AG09309 (cell line): ENCODE data around the gene PRSS56.

Source experiments
- DNase-seq: peaks from one replicate; pipeline ENCODE4 v3.0.0-alpha.2; 2010; ENCODE audit warnings: low read depth
- H3K4me3 ChIP-seq: 2 replicates; pipeline ENCODE4 v1.5.1; 2011; ENCODE audit warnings: mild to moderate bottlenecking, low read depth, low read length, moderate library complexity; ENCODE audit not compliant: control insufficient read depth
- TF ChIP-seq, protein P1 (sequence below): IDR thresholded peaks from 2 replicates; pipeline ENCODE4 v1.5.1; 2011; ENCODE audit warnings: mild to moderate bottlenecking, low read depth, low read length, inconsistent platforms; ENCODE audit not compliant: insufficient read depth, control insufficient read depth; ENCODE audit errors: missing control alignments

PRSS56 gene

DNA sequence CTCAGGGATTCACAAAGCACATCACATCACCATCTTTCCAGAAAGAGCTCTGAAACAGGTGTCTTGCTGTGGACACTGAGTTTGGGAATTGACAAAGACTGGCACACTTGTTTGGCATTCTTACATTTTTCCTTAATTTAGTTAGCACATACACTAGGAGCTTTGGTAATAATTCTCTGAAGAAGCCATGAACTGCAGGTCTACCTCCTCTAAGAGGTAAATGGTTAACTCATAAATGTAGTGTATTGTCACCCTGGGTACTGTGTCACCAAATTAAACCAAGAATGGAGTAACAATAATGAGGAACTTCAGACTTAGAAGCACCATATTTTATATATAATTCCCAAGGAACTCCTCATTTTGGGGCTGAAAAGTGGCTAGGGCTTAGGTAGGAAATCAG lies 52.9 kb downstream of the PRSS56 start:
- TF ChIP-seq, protein P1, sequence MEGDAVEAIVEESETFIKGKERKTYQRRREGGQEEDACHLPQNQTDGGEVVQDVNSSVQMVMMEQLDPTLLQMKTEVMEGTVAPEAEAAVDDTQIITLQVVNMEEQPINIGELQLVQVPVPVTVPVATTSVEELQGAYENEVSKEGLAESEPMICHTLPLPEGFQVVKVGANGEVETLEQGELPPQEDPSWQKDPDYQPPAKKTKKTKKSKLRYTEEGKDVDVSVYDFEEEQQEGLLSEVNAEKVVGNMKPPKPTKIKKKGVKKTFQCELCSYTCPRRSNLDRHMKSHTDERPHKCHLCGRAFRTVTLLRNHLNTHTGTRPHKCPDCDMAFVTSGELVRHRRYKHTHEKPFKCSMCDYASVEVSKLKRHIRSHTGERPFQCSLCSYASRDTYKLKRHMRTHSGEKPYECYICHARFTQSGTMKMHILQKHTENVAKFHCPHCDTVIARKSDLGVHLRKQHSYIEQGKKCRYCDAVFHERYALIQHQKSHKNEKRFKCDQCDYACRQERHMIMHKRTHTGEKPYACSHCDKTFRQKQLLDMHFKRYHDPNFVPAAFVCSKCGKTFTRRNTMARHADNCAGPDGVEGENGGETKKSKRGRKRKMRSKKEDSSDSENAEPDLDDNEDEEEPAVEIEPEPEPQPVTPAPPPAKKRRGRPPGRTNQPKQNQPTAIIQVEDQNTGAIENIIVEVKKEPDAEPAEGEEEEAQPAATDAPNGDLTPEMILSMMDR: no peak
- DNase-seq: no peak
- no peak overlapping the region for H3K4me3 ChIP-seq

DNA sequence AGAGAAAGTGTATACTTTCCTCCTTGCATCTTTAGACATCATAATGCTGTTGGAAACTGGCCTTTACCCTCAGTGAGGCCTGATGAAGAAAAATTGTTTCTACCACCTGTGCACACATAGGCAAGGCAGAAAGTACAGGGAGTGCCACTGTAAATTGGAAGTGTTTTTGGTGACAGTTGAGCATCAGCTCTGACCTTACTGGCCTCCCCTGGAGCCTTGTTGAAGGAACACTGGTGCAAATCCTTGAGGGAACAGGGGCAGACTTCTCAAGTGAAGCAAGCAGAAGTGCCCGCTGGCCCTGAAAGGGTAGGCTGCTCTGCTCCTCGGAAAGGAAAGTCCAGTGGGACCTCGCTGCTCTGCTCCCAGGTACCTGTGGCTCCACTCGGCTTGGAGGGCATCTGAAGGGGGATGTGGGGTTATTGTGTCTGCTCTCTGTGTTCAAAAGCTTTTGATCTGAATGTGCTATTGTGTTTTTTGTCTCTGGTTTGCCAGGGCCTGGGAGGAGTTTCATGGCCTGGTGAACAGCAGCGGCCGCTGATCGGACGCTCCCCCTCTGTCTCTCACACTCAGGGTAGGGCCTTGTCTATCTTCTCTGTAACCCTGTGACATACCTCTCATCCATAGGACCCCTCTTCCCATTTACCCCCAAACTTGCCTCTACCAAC lies 53.7 kb downstream of the PRSS56 start:
- TF ChIP-seq, protein P1: no peak
- DNase-seq: no peak
- H3K4me3 ChIP-seq: no peak overlapping the region

DNA sequence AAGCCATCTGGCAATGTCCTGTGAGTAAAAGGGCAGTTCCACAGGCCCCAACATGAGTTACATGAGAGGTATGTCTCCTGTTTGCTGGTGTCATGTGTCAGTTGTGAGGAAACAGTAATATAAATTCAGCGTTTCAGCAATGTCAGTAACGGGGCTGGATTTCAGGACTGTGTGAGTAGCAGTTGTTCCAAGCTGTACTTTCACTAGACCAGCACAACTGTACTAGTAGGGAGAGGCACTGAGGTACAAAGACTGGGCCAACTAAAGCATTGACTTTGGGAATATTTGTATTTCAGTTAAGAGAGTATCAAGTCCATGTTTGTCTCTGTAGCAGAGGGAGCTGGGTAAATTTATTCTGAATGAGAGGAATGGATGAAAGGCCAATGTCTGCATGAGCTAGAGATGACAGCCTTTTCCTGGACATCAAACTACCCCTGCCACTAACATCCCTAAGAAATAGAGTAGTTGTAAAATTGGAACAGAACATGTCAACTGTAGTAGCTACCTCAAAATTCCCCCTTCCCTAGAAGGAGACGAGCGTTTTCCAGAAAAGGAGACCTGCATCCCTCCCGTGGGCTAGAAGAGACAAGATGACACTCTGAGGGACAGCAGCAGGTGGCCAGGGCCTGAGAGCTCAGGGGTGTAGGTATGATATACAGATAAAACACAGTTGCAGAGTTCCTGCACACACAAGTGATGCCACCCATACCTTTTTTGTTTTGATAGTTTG lies 54.7 kb downstream of the PRSS56 start:
- H3K4me3 ChIP-seq: no peak overlapping the region
- TF ChIP-seq, protein P1: no peak
- no peak for DNase-seq
